Measurements from ENCODE around the gene ORM1.

ORM1 gene

GRCh38 chr9:114338187-114338586, 15.3 kb downstream of the ORM1 start:
- no peak for DNase-seq (ENCODE audit: low read depth in 2 of 2)
- no peak overlapping the region for H3K4me3 ChIP-seq (replicated peaks in 1 of 2; ENCODE audit: low read depth in 2 of 2, low read length in 2 of 2)
- TF ChIP-seq CTCF (IDR thresholded peaks at IDR 0.05; ENCODE audit: low read depth, low read length): no peak

- DNase-seq (ENCODE audit: low read depth in 2 of 2): peak; percentile 64 to 69
- TF ChIP-seq CTCF (IDR thresholded peaks at IDR 0.05; ENCODE audit: low read depth, low read length): peak; percentile 93
Measured at GRCh38 chr9:114339130-114339908, 16.4 kb downstream of the ORM1 start.

GRCh38 chr9:114341152-114341830, 18.4 kb downstream of the ORM1 start:
- H3K4me3 ChIP-seq (replicated peaks in 1 of 2; ENCODE audit: low read depth in 2 of 2, low read length in 2 of 2): no peak overlapping the region
- no peak for TF ChIP-seq CTCF (IDR thresholded peaks at IDR 0.05; ENCODE audit: low read depth, low read length)
- no peak for DNase-seq (ENCODE audit: low read depth in 2 of 2)

More at GRCh38 chr9:114339130-114339908, 16.4 kb downstream of the ORM1 start:
- H3K4me3 ChIP-seq (replicated peaks in 1 of 2; ENCODE audit: low read depth in 2 of 2, low read length in 2 of 2): no peak overlapping the region

GRCh38 chr9:114341991-114342390, 19.1 kb downstream of the ORM1 start:
- no peak for TF ChIP-seq CTCF (IDR thresholded peaks at IDR 0.05; ENCODE audit: low read depth, low read length)
- DNase-seq (ENCODE audit: low read depth in 2 of 2): no peak
- no peak overlapping the region for H3K4me3 ChIP-seq (replicated peaks in 1 of 2; ENCODE audit: low read depth in 2 of 2, low read length in 2 of 2)

GRCh38 chr9:114342755-114343440, 20.0 kb downstream of the ORM1 start:
- no peak for TF ChIP-seq CTCF (IDR thresholded peaks at IDR 0.05; ENCODE audit: low read depth, low read length)
- no peak overlapping the region for H3K4me3 ChIP-seq (replicated peaks in 1 of 2; ENCODE audit: low read depth in 2 of 2, low read length in 2 of 2)
- DNase-seq (ENCODE audit: low read depth in 2 of 2): no peak

GRCh38 chr9:114343471-114344187, 20.7 kb downstream of the ORM1 start:
- H3K4me3 ChIP-seq (replicated peaks in 1 of 2; ENCODE audit: low read depth in 2 of 2, low read length in 2 of 2): no peak overlapping the region
- DNase-seq (ENCODE audit: low read depth in 2 of 2): no peak
- no peak for TF ChIP-seq CTCF (IDR thresholded peaks at IDR 0.05; ENCODE audit: low read depth, low read length)

Data from cardiac fibroblast (primary cell).